Measurements from ENCODE around the gene NCOA6. TPM values are rescaled to one million over a fixed set of nuclear protein-coding genes. Genes with fewer than 3 reads are reported as not detected.

Gene NCOA6
- total and polyA plus RNA-seq, 3 experiments from 2014 or later = 11.4 to 23.1 (median 22.7) TPM

GRCh38 chr20:34669094-34669493, 156.4 kb downstream of the NCOA6 start:
- Histone ChIP-seq H3K9me3 (ENCODE audit: low read length) (no peaks in the 10 kb centered on the region), H3K4me3 (ENCODE audit: low read length) (no peak overlapping the region), H3K27me3 (ENCODE audit: insufficient read depth, low read length, poor library complexity, severe bottlenecking) (no peaks in the 10 kb centered on the region), H3K27ac (ENCODE audit: low read depth, low read length) (no peak overlapping the region), H3K4me1 (ENCODE audit: insufficient read depth, low read length) (no peaks in the 10 kb centered on the region), H3K36me3 (ENCODE audit: insufficient read depth, low read length) (no peaks in the 10 kb centered on the region)
- Mint-ChIP-seq H3K27me3 (no peaks in the 10 kb centered on the region), H3K4me3 (no peak overlapping the region), H3K27ac (peak overlapping the region in 1 of 8 donors; percentile 21), H3K4me1 (peaks cover 0 to 14% (median 2%) of the 10 kb centered on the region in 3 donors), H3K36me3 (peaks cover 0 to 6% (median 0%) of the 10 kb centered on the region in 3 donors), H3K9me3 (no peaks in the 10 kb centered on the region)
- POLR2A ChIA-PET = interaction anchor here (0.6 kb wide), 1 partner anchor 24 kb away, joined by 4 read pairs; no protein-coding TSS in a partner anchor
- no peak for DNase-seq
- CTCF ChIA-PET = no interaction called here

Other genes with a start within 250 kb of the NCOA6 start
- 10 to 100 TPM; 24.9 to 26.3 TPM for gene PIGU, start 148.6 kb downstream of the NCOA6 start, total RNA-seq
- 33.0 TPM for gene PIGU, start 148.6 kb downstream of the NCOA6 start, polyA plus RNA-seq
- gene TP53INP2, start 121.3 kb downstream of the NCOA6 start, total RNA-seq = 1 to 10 TPM; 3.5 to 3.6 TPM
- 1.1 TPM for gene TP53INP2, start 121.3 kb downstream of the NCOA6 start, polyA plus RNA-seq
- 1 to 10 TPM; 8.2 to 10.0 TPM for gene GGT7, start 47.2 kb upstream of the NCOA6 start, total RNA-seq
- 1.7 TPM for gene GGT7, start 47.2 kb upstream of the NCOA6 start, polyA plus RNA-seq
- gene ACSS2, start 51.0 kb upstream of the NCOA6 start, total RNA-seq = 1 to 10 TPM; 6.0 to 7.2 TPM
- 5.3 TPM for gene ACSS2, start 51.0 kb upstream of the NCOA6 start, polyA plus RNA-seq
- gene GSS, start 130.2 kb upstream of the NCOA6 start, total RNA-seq = 10 to 100 TPM; 63.0 to 65.2 TPM
- 38.8 TPM for gene GSS, start 130.2 kb upstream of the NCOA6 start, polyA plus RNA-seq
- gene MYH7B, start 130.2 kb upstream of the NCOA6 start, total RNA-seq = under 1 TPM; 0.16 to 0.48 TPM
- 0.26 TPM for gene MYH7B, start 130.2 kb upstream of the NCOA6 start, polyA plus RNA-seq